ENCODE data around the gene SARDH. TPM values are rescaled to one million over a fixed set of nuclear protein-coding genes. Genes with fewer than 3 reads are reported as not detected.

SARDH gene
- total RNA-seq, 2 donors from 2014 or later, result 8.4 to 11.2 TPM

DNA sequence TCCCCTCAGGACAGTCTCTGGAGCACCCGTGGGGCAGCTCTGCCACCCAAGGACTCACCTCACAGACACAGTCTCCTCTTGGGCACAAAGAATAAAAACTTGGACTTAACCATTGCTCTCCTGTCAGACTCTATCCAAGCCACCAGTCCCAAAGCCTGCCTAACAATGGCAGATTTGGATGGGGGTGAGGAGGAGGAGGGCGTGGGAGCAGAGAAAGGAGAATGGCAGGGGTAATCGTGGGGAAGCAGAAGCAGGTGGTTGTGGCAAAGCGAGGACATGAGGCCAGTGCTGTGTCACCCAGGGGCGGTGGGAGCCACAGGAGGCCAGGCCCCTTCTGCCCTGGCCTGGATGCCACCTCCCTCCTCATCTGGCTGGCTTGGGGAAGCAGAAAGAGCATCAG, 123.5 kb downstream of the SARDH start:
- no peak for DNase-seq
- H3K4me1 ChIP-seq (ENCODE audit: control insufficient read depth, insufficient read depth, low read length), result no peaks in the 10 kb centered on the region
- H3K4me3 ChIP-seq (ENCODE audit: low read length), result no peak overlapping the region
- TF ChIP-seq CTCF (conservative IDR thresholded peaks at IDR 0.05), result no peak
- no peaks in the 10 kb centered on the region for H3K9me3 ChIP-seq (ENCODE audit: control insufficient read depth, low read length)
- WGBS, 2 experiments (ENCODE audit: insufficient coverage in 1 of 2, insufficient read length in 1 of 2), result 80 to 82% methylated on average over 1 to 5 of the region's 5 CpGs
- Mint-ChIP-seq H3K9me3 (no peaks in the 10 kb centered on the region), H3K36me3 (ENCODE audit: low read depth) (no peaks in the 10 kb centered on the region), H3K27me3 (ENCODE audit: insufficient read depth) (peaks cover 18% of the 10 kb centered on the region), H3K4me3 (no peak overlapping the region), H3K4me1 (no peaks in the 10 kb centered on the region), H3K27ac (no peak overlapping the region)
- H3K27me3 ChIP-seq (ENCODE audit: control insufficient read depth, insufficient read depth, low read length, poor library complexity, severe bottlenecking), result peaks cover 39% of the 10 kb centered on the region
- no peak overlapping the region for H3K27ac ChIP-seq (ENCODE audit: low read depth, low read length)
- H3K36me3 ChIP-seq (ENCODE audit: control insufficient read depth, insufficient read depth, low read length), result no peaks in the 10 kb centered on the region
- H3K9ac ChIP-seq (ENCODE audit: extremely low read depth, low read length, poor library complexity, severe bottlenecking), result no peak overlapping the region

DNA sequence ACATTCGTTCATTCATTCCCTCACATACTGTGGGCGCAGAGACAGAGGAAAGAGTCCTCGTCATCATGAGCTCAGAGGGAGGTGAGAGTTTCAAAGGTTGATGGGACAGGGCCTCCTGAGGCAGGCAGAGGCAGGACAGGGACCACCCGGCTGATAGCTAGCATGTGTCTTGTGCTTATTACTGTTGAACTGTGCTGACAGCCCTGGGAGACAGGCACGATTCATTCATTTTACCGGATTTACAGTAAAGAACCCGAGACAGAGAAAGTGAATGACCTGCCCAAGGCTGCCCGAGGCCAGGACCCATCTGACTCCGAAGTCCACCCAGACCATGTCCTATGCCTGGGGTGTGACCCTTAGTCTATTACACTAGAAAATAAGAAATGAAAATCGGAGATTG, 124.1 kb downstream of the SARDH start:
- Histone ChIP-seq H3K27me3 (ENCODE audit: control insufficient read depth, insufficient read depth, low read length, poor library complexity, severe bottlenecking) (peaks cover 42% of the 10 kb centered on the region), H3K9me3 (ENCODE audit: control insufficient read depth, low read length) (no peaks in the 10 kb centered on the region), H3K9ac (ENCODE audit: extremely low read depth, low read length, poor library complexity, severe bottlenecking) (no peak overlapping the region), H3K4me1 (ENCODE audit: control insufficient read depth, insufficient read depth, low read length) (no peaks in the 10 kb centered on the region), H3K4me3 (ENCODE audit: low read length) (no peak overlapping the region), H3K27ac (ENCODE audit: low read depth, low read length) (no peak overlapping the region), H3K36me3 (ENCODE audit: control insufficient read depth, insufficient read depth, low read length) (no peaks in the 10 kb centered on the region)
- TF ChIP-seq CTCF (conservative IDR thresholded peaks at IDR 0.05), result no peak
- Mint-ChIP-seq H3K27ac (no peak overlapping the region), H3K36me3 (ENCODE audit: low read depth) (no peaks in the 10 kb centered on the region), H3K9me3 (no peaks in the 10 kb centered on the region), H3K27me3 (ENCODE audit: insufficient read depth) (peaks cover 21% of the 10 kb centered on the region), H3K4me1 (no peaks in the 10 kb centered on the region), H3K4me3 (no peak overlapping the region)
- WGBS, 2 experiments (ENCODE audit: insufficient coverage in 1 of 2, insufficient read length in 1 of 2), result 84 to 91% methylated on average over 8 to 10 of the region's 10 CpGs
- no peak for DNase-seq

Other genes with a start within 250 kb of the SARDH start
- gene MYMK, start 213.4 kb downstream of the SARDH start, total RNA-seq, result not detected
- gene ADAMTSL2, start 203.6 kb downstream of the SARDH start, total RNA-seq, result under 1 TPM; 0.18 to 0.93 TPM
- gene FAM163B, start 129.0 kb downstream of the SARDH start, total RNA-seq, result not detected
- not detected for gene DBH, start 102.0 kb downstream of the SARDH start, total RNA-seq

Data from endodermal cell (in vitro differentiated cells).